LNCaP clone FGC (cell line): ENCODE measurements around the gene ARHGAP30.

Source experiments
- DNase-seq: peaks from one replicate; pipeline ENCODE4 v3.0.0-alpha.2; 2011; ENCODE audit warnings: low read depth
- H3K4me3 ChIP-seq: 2 replicates; pipeline ENCODE4 v1.5.1; 2011; ENCODE audit warnings: mild to moderate bottlenecking, low read depth, low read length, control low read depth
- TF ChIP-seq, protein P1 (sequence below): IDR thresholded peaks from 2 replicates; pipeline ENCODE4 v1.5.1; 2012; ENCODE audit warnings: mild to moderate bottlenecking; ENCODE audit not compliant: control insufficient read depth, insufficient read depth; ENCODE audit errors: extremely low read depth

Gene ARHGAP30

DNA sequence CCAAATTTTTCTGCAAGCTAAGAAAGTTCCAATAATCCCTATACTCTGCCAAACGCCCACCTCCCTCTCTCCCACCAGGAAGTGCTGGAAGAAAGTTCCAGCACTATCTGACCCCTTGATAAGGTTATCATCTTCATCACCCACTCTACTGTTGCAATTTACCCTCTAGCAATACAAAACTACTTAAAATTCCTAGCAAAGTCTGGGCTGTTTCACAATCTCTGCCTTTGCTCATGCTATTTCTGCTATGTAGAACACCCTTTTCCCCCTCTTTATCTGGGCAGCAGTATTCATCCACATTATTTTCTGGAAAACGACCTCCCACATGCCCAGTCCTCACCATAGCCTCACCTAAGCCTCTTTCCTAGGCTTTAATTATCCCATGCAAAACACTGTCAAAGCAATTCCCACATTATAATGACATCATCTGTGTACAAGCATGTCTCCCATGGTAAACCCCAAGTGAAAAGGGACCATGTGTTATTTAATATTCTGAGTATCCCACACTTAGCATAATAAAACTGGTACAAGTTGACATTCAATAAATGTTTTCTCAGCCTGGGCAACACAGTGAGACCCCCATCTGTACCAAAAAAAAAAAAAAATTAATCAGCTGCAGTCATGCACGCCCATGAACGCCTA is 60.7 kb downstream of the ARHGAP30 start:
- no peak overlapping the region for H3K4me3 ChIP-seq
- TF ChIP-seq, protein P1, sequence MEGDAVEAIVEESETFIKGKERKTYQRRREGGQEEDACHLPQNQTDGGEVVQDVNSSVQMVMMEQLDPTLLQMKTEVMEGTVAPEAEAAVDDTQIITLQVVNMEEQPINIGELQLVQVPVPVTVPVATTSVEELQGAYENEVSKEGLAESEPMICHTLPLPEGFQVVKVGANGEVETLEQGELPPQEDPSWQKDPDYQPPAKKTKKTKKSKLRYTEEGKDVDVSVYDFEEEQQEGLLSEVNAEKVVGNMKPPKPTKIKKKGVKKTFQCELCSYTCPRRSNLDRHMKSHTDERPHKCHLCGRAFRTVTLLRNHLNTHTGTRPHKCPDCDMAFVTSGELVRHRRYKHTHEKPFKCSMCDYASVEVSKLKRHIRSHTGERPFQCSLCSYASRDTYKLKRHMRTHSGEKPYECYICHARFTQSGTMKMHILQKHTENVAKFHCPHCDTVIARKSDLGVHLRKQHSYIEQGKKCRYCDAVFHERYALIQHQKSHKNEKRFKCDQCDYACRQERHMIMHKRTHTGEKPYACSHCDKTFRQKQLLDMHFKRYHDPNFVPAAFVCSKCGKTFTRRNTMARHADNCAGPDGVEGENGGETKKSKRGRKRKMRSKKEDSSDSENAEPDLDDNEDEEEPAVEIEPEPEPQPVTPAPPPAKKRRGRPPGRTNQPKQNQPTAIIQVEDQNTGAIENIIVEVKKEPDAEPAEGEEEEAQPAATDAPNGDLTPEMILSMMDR, result no peak
- DNase-seq, result no peak

DNA sequence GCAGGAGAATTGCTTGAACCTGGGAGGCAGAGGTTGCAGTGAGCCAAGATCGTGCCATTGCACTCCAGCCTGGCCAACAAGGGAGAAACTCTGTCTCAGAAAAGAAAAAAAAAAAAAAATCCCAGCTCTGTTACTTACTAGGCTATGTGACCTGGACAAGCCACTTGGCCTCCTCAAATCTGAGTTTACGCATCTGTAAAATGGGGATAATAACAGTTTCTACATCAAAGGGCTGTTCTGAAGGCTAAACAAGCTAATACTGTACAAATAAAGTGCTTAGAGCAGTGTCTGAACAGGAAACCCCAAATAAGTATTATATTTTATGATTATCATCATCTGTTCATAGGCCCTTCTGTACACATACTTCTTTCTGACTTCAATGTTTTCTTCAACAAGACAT is 62.3 kb downstream of the ARHGAP30 start:
- H3K4me3 ChIP-seq, result no peak overlapping the region
- TF ChIP-seq, protein P1, result no peak
- no peak for DNase-seq

DNA sequence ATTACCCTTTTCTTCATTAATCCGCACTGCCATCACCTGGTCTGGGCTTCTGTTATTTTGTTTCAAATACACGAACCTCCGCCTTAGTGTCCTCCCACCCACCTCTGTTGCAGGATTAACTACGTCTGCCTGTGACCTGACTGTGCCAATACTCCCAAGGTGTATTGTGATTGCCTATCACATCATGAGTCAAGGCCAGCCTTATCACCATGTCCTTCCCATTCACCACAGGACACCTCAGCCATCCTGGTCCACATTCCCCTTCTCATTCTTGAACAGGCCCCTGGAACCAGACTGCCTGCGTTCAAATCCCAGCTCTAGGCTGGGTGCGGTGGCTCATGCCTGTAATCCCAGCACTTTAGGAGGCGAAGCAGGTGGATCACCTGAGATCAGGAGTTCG is 63.1 kb downstream of the ARHGAP30 start:
- TF ChIP-seq, protein P1, result no peak
- H3K4me3 ChIP-seq, result no peak overlapping the region
- no peak for DNase-seq

DNA sequence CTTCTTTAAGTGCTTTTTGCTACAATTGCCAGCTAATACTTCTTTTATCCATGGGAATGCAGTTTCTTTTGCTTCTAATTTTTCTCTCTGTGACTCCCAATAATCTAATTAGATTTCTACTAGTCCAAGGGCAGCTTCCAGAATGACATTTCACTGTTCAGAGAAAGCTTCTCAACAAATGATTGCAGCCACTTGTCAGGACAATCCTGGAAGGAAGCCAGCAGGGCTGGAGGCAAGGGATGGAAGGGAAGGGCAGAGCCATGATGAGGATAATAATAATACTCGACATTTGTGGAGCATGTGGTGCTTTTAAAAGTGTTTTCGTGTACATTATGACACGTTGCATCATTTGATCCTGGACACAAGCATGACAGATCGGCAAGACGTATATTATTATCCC is 68.2 kb downstream of the ARHGAP30 start:
- TF ChIP-seq, protein P1, result no peak
- H3K4me3 ChIP-seq, result no peak overlapping the region
- no peak for DNase-seq

DNA sequence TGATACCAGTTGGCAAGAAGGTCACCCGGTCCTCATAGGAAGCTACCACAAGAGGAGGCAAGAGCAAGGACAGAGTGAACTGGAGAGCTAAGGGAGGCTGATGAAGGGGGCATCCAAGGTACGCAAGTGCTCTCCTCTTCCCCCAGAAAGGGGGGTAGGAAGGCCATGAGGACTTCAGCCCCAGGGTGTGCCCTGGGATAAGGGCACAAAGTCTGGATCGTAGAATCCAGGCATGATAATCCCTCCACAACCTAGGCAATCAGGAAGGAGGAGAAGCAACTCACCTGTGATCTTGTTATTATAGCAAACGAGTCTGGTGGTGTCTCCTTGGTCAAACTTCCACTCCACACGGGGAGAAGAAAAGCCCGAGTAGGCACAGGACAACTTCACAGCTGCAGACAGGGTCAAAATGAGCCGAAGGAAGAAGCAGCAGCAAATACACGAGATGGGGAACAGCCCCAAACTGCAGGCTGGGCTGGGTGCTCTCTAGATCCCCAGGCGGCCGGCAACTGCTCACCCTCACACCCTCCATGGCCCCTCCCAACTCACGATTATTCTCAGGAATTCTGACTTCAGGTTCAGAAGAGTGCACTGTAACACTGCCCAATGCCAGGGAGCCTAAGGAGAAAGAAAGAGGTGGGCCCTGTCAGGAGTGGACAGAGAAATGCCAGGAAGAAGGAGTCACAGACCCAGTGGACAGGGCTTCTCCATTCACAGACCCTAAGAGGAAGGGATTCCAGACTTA is 68.8 kb downstream of the ARHGAP30 start:
- TF ChIP-seq, protein P1, result no peak
- no peak for DNase-seq

DNA sequence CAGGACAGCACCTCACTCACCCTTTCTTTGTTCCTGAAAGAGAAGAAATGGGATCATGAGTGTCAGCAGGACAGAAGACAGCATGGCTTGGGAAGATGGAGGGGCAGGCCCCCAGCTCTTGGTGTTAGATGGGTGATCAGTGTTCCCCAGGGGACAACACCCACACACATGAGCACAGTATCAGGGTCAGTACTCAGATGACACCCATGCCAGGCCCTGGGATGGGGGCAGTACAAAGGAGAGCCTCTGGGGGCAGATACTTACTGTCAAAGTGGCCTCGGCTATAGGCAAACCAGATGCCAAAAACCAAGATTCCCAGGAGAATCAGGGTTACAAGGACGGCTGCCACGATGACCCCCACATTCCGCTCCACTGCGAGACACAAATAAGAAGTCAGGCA is 70.3 kb downstream of the ARHGAP30 start:
- no peak overlapping the region for H3K4me3 ChIP-seq
- no peak for DNase-seq
- TF ChIP-seq, protein P1, result no peak

More for the DNA sequence above, 68.8 kb downstream of the ARHGAP30 start:
- H3K4me3 ChIP-seq, result no peak overlapping the region
